Activated CD8-positive, alpha-beta T cell treated with anti-CD3 and anti-CD28 coated beads, Interleukin-2, amount 10 ng/mL, durations not matched to agents 7 days and 5 days (primary cell): ENCODE measurements around the gene ADM5. TPM values are rescaled to one million over a fixed set of nuclear protein-coding genes. Genes with fewer than 3 reads are reported as not detected.
A peak's percentile ranks its signal among the peaks of the same experiment; 100 is the strongest.
"Not testable (repeated sequence)": the region's sequence is repeated elsewhere in the genome, so short reads cannot be mapped to it uniquely, and the experiment has no call there.

Source experiments
- ATAC-seq: fragments of 150-1000 bp; cut with Tn5 transposase; one replicate; pipeline ENCODE4 v1.10.0; 2021; ENCODE audit warnings: moderate library complexity
- CTCF ChIA-PET: fragments of 350-600 bp; sonication (Branson Sonifier 250); formaldehyde crosslinking; loops from one replicate; lab custom pipeline; 2021; ENCODE audit warnings: antibody characterized with exemption; lab: Charles Lee
- POLR2A ChIA-PET: fragments of 350-600 bp; sonication (Branson Sonifier 250); formaldehyde crosslinking; loops from one replicate; lab custom pipeline; 2021; ENCODE audit warnings: antibody characterized with exemption; lab: Charles Lee
- DNase-seq: peaks from one replicate; pipeline ENCODE4 v3.0.0-alpha.2; 2020
- H3K27ac Mint-ChIP-seq: one replicate; pipeline ENCODE4 v1.8.0; 2021; ENCODE audit warnings: mild to moderate bottlenecking, mixed read lengths
- H3K27me3 Mint-ChIP-seq: one replicate; pipeline ENCODE4 v1.8.0; 2021; ENCODE audit warnings: low read depth, mixed read lengths
- H3K36me3 Mint-ChIP-seq: one replicate; pipeline ENCODE4 v1.8.0; 2021; ENCODE audit warnings: low read depth, mixed read lengths
- H3K4me1 Mint-ChIP-seq: one replicate; pipeline ENCODE4 v1.8.0; 2021; ENCODE audit warnings: low read depth, mixed read lengths
- H3K4me3 Mint-ChIP-seq: one replicate; pipeline ENCODE4 v1.8.0; 2021; ENCODE audit warnings: mild to moderate bottlenecking, mixed read lengths
- H3K9me3 Mint-ChIP-seq: one replicate; pipeline ENCODE4 v1.8.0; 2022; ENCODE audit warnings: mixed read lengths; ENCODE audit not compliant: insufficient read depth
- total RNA-seq, 2 experiments: library from RNA; stranded (reverse); gene quantifications; one replicate each; pipeline ENCODE4 v1.2.3, GENCODE V29; 2021

The ADM5 gene
- total RNA-seq, 2 experiments from 2014 or later: 4.4 to 4.5 TPM

GRCh38 chr19:49713236-49713845 is 23.9 kb downstream of the ADM5 start:
- H3K4me1 Mint-ChIP-seq: peaks cover 14% of the 10 kb centered on the region
- H3K27ac Mint-ChIP-seq: no peak overlapping the region
- H3K27me3 Mint-ChIP-seq: peaks cover 4% of the 10 kb centered on the region

GRCh38 chr19:49716154-49716553 is 26.8 kb downstream of the ADM5 start:
- Mint-ChIP-seq H3K4me1 (peaks cover 21% of the 10 kb centered on the region), H3K4me3 (no peak overlapping the region), H3K9me3 (no peaks in the 10 kb centered on the region), H3K27me3 (no peaks in the 10 kb centered on the region), H3K27ac (peak overlapping the region; percentile 7), H3K36me3 (no peaks in the 10 kb centered on the region)
- DNase-seq (no peak), ATAC-seq (no peak)
- ChIA-PET CTCF (interaction anchor here (0.6 to 2.3 kb wide), 4 partner anchors 40 to 465 kb away, joined by 3 to 26 read pairs (median 4); partner anchors contain the start of genes AP2A1 and PRMT1), POLR2A (interaction anchor here (0.9 kb wide), 1 partner anchor 103 kb away, joined by 3 read pairs; no protein-coding TSS in a partner anchor)

More at GRCh38 chr19:49713236-49713845, 23.9 kb downstream of the ADM5 start:
- CTCF ChIA-PET: no interaction called here
- ATAC-seq (no peak), DNase-seq (no peak)
- Mint-ChIP-seq H3K4me3 (no peak overlapping the region), H3K36me3 (no peaks in the 10 kb centered on the region), H3K9me3 (no peaks in the 10 kb centered on the region)
- POLR2A ChIA-PET: no interaction called here

GRCh38 chr19:49718511-49718910 is 29.1 kb downstream of the ADM5 start:
- no peak for ATAC-seq

GRCh38 chr19:49718991-49719390 is 29.6 kb downstream of the ADM5 start:
- CTCF ChIA-PET: interaction anchor here (2.2 kb wide), 1 partner anchor 9 kb away, joined by 9 read pairs; no protein-coding TSS in a partner anchor
- no peak for DNase-seq
- Mint-ChIP-seq H3K9me3 (no peaks in the 10 kb centered on the region), H3K4me1 (peaks cover 21% of the 10 kb centered on the region), H3K4me3 (peak overlapping the region; percentile 30), H3K36me3 (no peaks in the 10 kb centered on the region), H3K27ac (peak overlapping the region; percentile 20), H3K27me3 (no peaks in the 10 kb centered on the region)
- POLR2A ChIA-PET: no interaction called here
- ATAC-seq: no peak

More at GRCh38 chr19:49718511-49718910, 29.1 kb downstream of the ADM5 start:
- H3K9me3 Mint-ChIP-seq: no peaks in the 10 kb centered on the region
- no peak for DNase-seq
- no peak overlapping the region for H3K27ac Mint-ChIP-seq
- ChIA-PET CTCF (interaction anchor here (0.7 to 2.3 kb wide), 13 partner anchors 10 to 158 kb away, joined by 3 to 26 read pairs (median 6); partner anchors contain the start of genes AKT1S1, AP2A1 and SCAF1), POLR2A (interaction anchor here (1.3 to 1.5 kb wide), 3 partner anchors 40 to 46 kb away, joined by 3 to 4 read pairs (median 3); no protein-coding TSS in a partner anchor)
- no peaks in the 10 kb centered on the region for H3K36me3 Mint-ChIP-seq
- no peaks in the 10 kb centered on the region for H3K27me3 Mint-ChIP-seq
- H3K4me3 Mint-ChIP-seq: peak overlapping the region; percentile 34
- H3K4me1 Mint-ChIP-seq: peaks cover 21% of the 10 kb centered on the region

GRCh38 chr19:49719420-49719819 is 30.0 kb downstream of the ADM5 start:
- H3K36me3 Mint-ChIP-seq, H3K9me3 Mint-ChIP-seq, ATAC-seq, H3K27me3 Mint-ChIP-seq, CTCF ChIA-PET, POLR2A ChIA-PET, DNase-seq, H3K27ac Mint-ChIP-seq, H3K4me3 Mint-ChIP-seq: not testable (repeated sequence)
- H3K4me1 Mint-ChIP-seq: peaks cover 21% of the 10 kb centered on the region

- POLR2A ChIA-PET: no interaction called here
- H3K4me3 Mint-ChIP-seq: no peak overlapping the region
- H3K4me1 Mint-ChIP-seq: peaks cover 3% of the 10 kb centered on the region
- no peak overlapping the region for H3K27ac Mint-ChIP-seq
- no peaks in the 10 kb centered on the region for H3K27me3 Mint-ChIP-seq
- no peaks in the 10 kb centered on the region for H3K9me3 Mint-ChIP-seq
- ATAC-seq (no peak), DNase-seq (no peak)
- CTCF ChIA-PET: interaction anchor here (2.8 kb wide), 1 partner anchor 9 kb away, joined by 9 read pairs; no protein-coding TSS in a partner anchor
- H3K36me3 Mint-ChIP-seq: no peaks in the 10 kb centered on the region
These were observed 38.0 kb downstream of the ADM5 start for GRCh38 chr19:49727217-49728030.

GRCh38 chr19:49730166-49730565 is 40.8 kb downstream of the ADM5 start:
- Mint-ChIP-seq H3K4me3 (no peak overlapping the region), H3K9me3 (no peaks in the 10 kb centered on the region), H3K27ac (no peak overlapping the region), H3K27me3 (no peaks in the 10 kb centered on the region), H3K4me1 (peaks cover 3% of the 10 kb centered on the region), H3K36me3 (no peaks in the 10 kb centered on the region)
- CTCF ChIA-PET: interaction anchor here (1.4 kb wide), 1 partner anchor 12 kb away, joined by 6 read pairs; no protein-coding TSS in a partner anchor
- POLR2A ChIA-PET: no interaction called here
- no peak for ATAC-seq
- DNase-seq: no peak

- DNase-seq (no peak), ATAC-seq (no peak)
- no peaks in the 10 kb centered on the region for H3K27me3 Mint-ChIP-seq
- no peaks in the 10 kb centered on the region for H3K36me3 Mint-ChIP-seq
- no peak overlapping the region for H3K4me3 Mint-ChIP-seq
- H3K4me1 Mint-ChIP-seq: peaks cover 6% of the 10 kb centered on the region
- CTCF ChIA-PET: no interaction called here
- H3K27ac Mint-ChIP-seq: no peak overlapping the region
- no peaks in the 10 kb centered on the region for H3K9me3 Mint-ChIP-seq
- POLR2A ChIA-PET: no interaction called here
These were observed 48.9 kb downstream of the ADM5 start for GRCh38 chr19:49738268-49738667.

- no peaks in the 10 kb centered on the region for H3K9me3 Mint-ChIP-seq
- ChIA-PET CTCF (no interaction called here), POLR2A (no interaction called here)
- peaks cover 6% of the 10 kb centered on the region for H3K4me1 Mint-ChIP-seq
- no peak overlapping the region for H3K4me3 Mint-ChIP-seq
- no peaks in the 10 kb centered on the region for H3K36me3 Mint-ChIP-seq
- H3K27me3 Mint-ChIP-seq: no peaks in the 10 kb centered on the region
- DNase-seq: no peak
- no peak overlapping the region for H3K27ac Mint-ChIP-seq
- no peak for ATAC-seq
These were observed 49.7 kb downstream of the ADM5 start for GRCh38 chr19:49739098-49739497.

GRCh38 chr19:49739933-49740332 is 50.5 kb downstream of the ADM5 start:
- no peak overlapping the region for H3K4me3 Mint-ChIP-seq
- ChIA-PET POLR2A (no interaction called here), CTCF (no interaction called here)
- H3K27ac Mint-ChIP-seq: no peak overlapping the region
- peaks cover 6% of the 10 kb centered on the region for H3K4me1 Mint-ChIP-seq
- DNase-seq: no peak
- no peaks in the 10 kb centered on the region for H3K9me3 Mint-ChIP-seq
- no peaks in the 10 kb centered on the region for H3K36me3 Mint-ChIP-seq
- no peak for ATAC-seq
- H3K27me3 Mint-ChIP-seq: no peaks in the 10 kb centered on the region
